HCT116 (cell line): Measurements from ENCODE around the gene ATP2B3. TPM values are rescaled to one million over a fixed set of nuclear protein-coding genes. Genes with fewer than 3 reads are reported as not detected.

Source experiments
- ATAC-seq: fragments of 200-7000 bp; cut with Tn5 transposase; 2 replicates; pipeline ENCODE4 v1.9.1; 2020; ENCODE audit warnings: mild to moderate bottlenecking, moderate library complexity
- BruUV-seq: library from RNA; stranded (reverse); fragments of 400-500 nt; replicated peaks from 2 replicates; lab custom pipeline; 2021; lab: Mats Ljungman, UMichigan
- CTCF ChIA-PET: fragments of 300-600 bp; sonication (Branson Sonifier 250); formaldehyde crosslinking; loops from one replicate; lab custom pipeline; 2021; ENCODE audit warnings: antibody characterized with exemption; lab: Charles Lee
- POLR2A ChIA-PET: fragments of 300-600, 350-600 bp; sonication (Branson Sonifier 250); formaldehyde crosslinking; loops from one replicate; lab custom pipeline; 2021; ENCODE audit warnings: antibody characterized with exemption; lab: Charles Lee
- RAD21 ChIA-PET, 2 experiments: fragments of 300-600 bp; sonication (Branson Sonifier 250); formaldehyde crosslinking; loops; one replicate each; lab custom pipeline; 2023; ENCODE audit warnings: low total read pairs in 2 of 2; ENCODE audit not compliant: uncharacterized antibody in 2 of 2, unreplicated experiment in 2 of 2, low non-redundant PET in 1 of 2; lab: Charles Lee
- DNase-seq: peaks from one replicate; pipeline ENCODE4 v3.0.0-alpha.2; 2010; ENCODE audit warnings: low read depth, low spot score
- H2AFZ ChIP-seq: fragments of 200-600 bp; shearing (Covaris generic), sonication (generic); 2 replicates; pipeline ENCODE4 v1.6.1; 2017; ENCODE audit warnings: low read depth, mixed run types, mixed read lengths, antibody characterized with exemption, low read length; ENCODE audit not compliant: poor library complexity, severe bottlenecking
- H3K27ac ChIP-seq: 2 replicates; pipeline ENCODE4 v1.5.1; 2012; ENCODE audit warnings: low read depth, low read length
- H3K27me3 ChIP-seq: fragments of 200-600 bp; sonication (generic); 2 replicates; pipeline ENCODE4 v1.6.1; 2016; ENCODE audit warnings: mixed run types, low read length, mixed read lengths; ENCODE audit not compliant: insufficient read depth
- H3K36me3 ChIP-seq, 2 experiments: fragments of 200-500 bp in 1 of 2; fragments of 200-600 bp in 1 of 2; sonication (Bioruptor generic) in 1 of 2; sonication (generic) in 1 of 2; 2 replicates each; pipeline versions ENCODE4 v1.5.1 to v1.6.1; 2014 to 2016; ENCODE audit warnings: low read length in 2 of 2, inconsistent platforms in 1 of 2, mixed read lengths in 1 of 2, mixed run types in 1 of 2; ENCODE audit not compliant: insufficient read depth in 2 of 2, control insufficient read depth in 1 of 2
- H3K4me1 ChIP-seq, 2 experiments: fragments of 200-600 bp in 1 of 2; sonication (generic) in 1 of 2; 2 replicates each; pipeline versions ENCODE4 v1.5.1 to v1.6.1; 2012 to 2017; ENCODE audit warnings: low read length in 2 of 2, inconsistent platforms in 1 of 2, mild to moderate bottlenecking in 1 of 2, mixed read lengths in 1 of 2, mixed run types in 1 of 2, moderate library complexity in 1 of 2; ENCODE audit not compliant: insufficient read depth in 2 of 2, control insufficient read depth in 1 of 2
- H3K4me2 ChIP-seq: fragments of 200-600 bp; sonication (generic); 2 replicates; pipeline ENCODE4 v1.6.1; 2017; ENCODE audit warnings: mixed run types, low read length, mixed read lengths
- H3K4me3 ChIP-seq, 2 experiments: fragments of 200-600 bp in 1 of 2; sonication (generic) in 1 of 2; replicated peaks in 1 of 2; 2 replicates each; pipeline ENCODE4 v1.5.1; 2011 to 2016; ENCODE audit warnings: low read length in 2 of 2, control low read depth in 1 of 2, low read depth in 1 of 2, mild to moderate bottlenecking in 1 of 2, mixed read lengths in 1 of 2, mixed run types in 1 of 2
- H3K79me2 ChIP-seq: fragments of 200-600 bp; sonication (generic); 2 replicates; pipeline ENCODE4 v1.6.1; 2017; ENCODE audit warnings: mild to moderate bottlenecking, mixed run types, low read length, moderate library complexity, mixed read lengths; ENCODE audit not compliant: insufficient read depth
- H3K9ac ChIP-seq: fragments of 200-600 bp; sonication (generic); 2 replicates; pipeline ENCODE4 v1.6.1; 2016; ENCODE audit warnings: low read length, mixed read lengths
- H3K9me2 ChIP-seq: fragments of 200-600 bp; sonication (generic), shearing (Covaris generic); 2 replicates; pipeline ENCODE4 v1.6.1; 2017; ENCODE audit warnings: mixed run types, mild to moderate bottlenecking, moderate library complexity; ENCODE audit not compliant: insufficient read depth
- H3K9me3 ChIP-seq, 2 experiments: fragments of 200-500 bp in 1 of 2; fragments of 200-600 bp in 1 of 2; sonication (Bioruptor generic) in 1 of 2; sonication (generic) in 1 of 2; 2 replicates each; pipeline ENCODE4 v1.6.1; 2014 to 2017; ENCODE audit warnings: low read length in 2 of 2, mixed read lengths in 2 of 2, inconsistent platforms in 1 of 2, low read depth in 1 of 2, mild to moderate bottlenecking in 1 of 2, mixed run types in 1 of 2, moderate library complexity in 1 of 2; ENCODE audit not compliant: control insufficient read depth in 1 of 2, insufficient read depth in 1 of 2
- H4K20me1 ChIP-seq: fragments of 200-600 bp; sonication (generic), shearing (Covaris generic); 2 replicates; pipeline ENCODE4 v1.6.1; 2017; ENCODE audit warnings: mixed run types, mild to moderate bottlenecking, moderate library complexity; ENCODE audit not compliant: insufficient read depth
- ATF3 ChIP-seq: IDR thresholded peaks from 2 replicates; pipeline ENCODE4 v1.6.1; 2012
- CBX3 ChIP-seq: IDR thresholded peaks from 2 replicates; pipeline ENCODE4 v1.6.1; 2012; ENCODE audit warnings: low read depth
- CEBPB ChIP-seq: IDR thresholded peaks from 2 replicates; pipeline ENCODE4 v1.6.1; 2012; ENCODE audit warnings: low read depth
- CTCF ChIP-seq, 3 experiments: fragments of 200-600 bp in 1 of 3; sonication (generic) in 1 of 3; IDR thresholded peaks in 2 of 3; conservative IDR thresholded peaks in 1 of 3; 2 replicates each; pipeline ENCODE4 v1.5.1; 2012 to 2017; ENCODE audit warnings: low read depth in 2 of 3, low read length in 2 of 3, antibody characterized with exemption in 1 of 3, borderline replicate concordance in 1 of 3, control low read depth in 1 of 3, mild to moderate bottlenecking in 1 of 3, mixed read lengths in 1 of 3, mixed run types in 1 of 3, moderate library complexity in 1 of 3; ENCODE audit not compliant: insufficient read depth in 1 of 3
- ELF1 ChIP-seq: IDR thresholded peaks from 2 replicates; pipeline ENCODE4 v1.6.1; 2012; ENCODE audit warnings: low read depth, borderline replicate concordance
- EZH2 ChIP-seq: fragments of 200-600 bp; sonication (generic); IDR thresholded peaks from 2 replicates; pipeline ENCODE4 v1.6.1; 2017; ENCODE audit warnings: antibody characterized with exemption, mixed run types
- EZH2phosphoT487 ChIP-seq: fragments of 200-600 bp; IDR thresholded peaks from 2 replicates; pipeline ENCODE4 v1.6.1; 2018; ENCODE audit warnings: antibody characterized with exemption, borderline replicate concordance
- FOSL1 ChIP-seq: IDR thresholded peaks from 2 replicates; pipeline ENCODE4 v1.6.1; 2012; ENCODE audit warnings: low read depth
- MAX ChIP-seq: IDR thresholded peaks from 2 replicates; pipeline ENCODE4 v1.6.1; 2012
- POLR2A ChIP-seq: IDR thresholded peaks from 2 replicates; pipeline ENCODE4 v1.7.0; 2011; ENCODE audit warnings: borderline replicate concordance; ENCODE audit not compliant: insufficient read depth, insufficient read length; ENCODE audit errors: extremely low read depth
- POLR2AphosphoS5 ChIP-seq: IDR thresholded peaks from 2 replicates; pipeline ENCODE4 v1.6.1; 2011; ENCODE audit warnings: mild to moderate bottlenecking, low read depth, low read length, moderate library complexity
- RAD21 ChIP-seq: IDR thresholded peaks from 2 replicates; pipeline ENCODE4 v1.6.1; 2012; ENCODE audit warnings: low read depth, mild to moderate bottlenecking
- SP1 ChIP-seq: IDR thresholded peaks from 2 replicates; pipeline ENCODE4 v1.6.1; 2012; ENCODE audit warnings: low read depth
- TCF7L2 ChIP-seq: IDR thresholded peaks from 2 replicates; pipeline ENCODE4 v1.7.0; 2011; ENCODE audit warnings: borderline replicate concordance, inconsistent platforms; ENCODE audit not compliant: insufficient read depth, insufficient read length; ENCODE audit errors: extremely low read depth
- ZBTB33 ChIP-seq: IDR thresholded peaks from 2 replicates; pipeline ENCODE4 v1.6.1; 2011; ENCODE audit warnings: mild to moderate bottlenecking, low read length, moderate library complexity; ENCODE audit not compliant: insufficient replicate concordance; ENCODE audit errors: extremely low read depth
- ZFX ChIP-seq: fragments of 450-650 bp; IDR thresholded peaks from 2 replicates; pipeline ENCODE4 v1.6.1; 2017
- intact Hi-C: fragments of 100-400 bp; cut with micrococcal nuclease; formaldehyde crosslinking; loops from 2 replicates; pipeline ENCODE4 v1.10.0; 2022
- total RNA-seq: library from RNA; stranded (reverse); gene quantifications from one replicate; pipeline ENCODE4 v1.2.1, GENCODE V29; 2021; ENCODE audit not compliant: unreplicated experiment

ATP2B3 gene
- total RNA-seq, 1 experiment from 2014 or later: not detected

- DNase-seq (no peak), ATAC-seq (no peak)
- Histone ChIP-seq H3K4me1 (no peaks in the 10 kb centered on the region), H4K20me1 (no peaks in the 10 kb centered on the region), H3K79me2 (no peaks in the 10 kb centered on the region), H3K9ac (no peak overlapping the region), H3K36me3 (no peaks in the 10 kb centered on the region), H3K4me2 (no peak overlapping the region), H3K4me3 (no peak overlapping the region), H3K9me3 (no peaks in the 10 kb centered on the region), H2AFZ (no peak overlapping the region), H3K27me3 (no peaks in the 10 kb centered on the region), H3K9me2 (no peaks in the 10 kb centered on the region), H3K27ac (no peak overlapping the region)
- TF ChIP-seq ZBTB33 (no peak), FOSL1 (no peak), EZH2 (no peak), MAX (no peak), CBX3 (no peak), ZFX (no peak), CEBPB (no peak), EZH2phosphoT487 (no peak), POLR2AphosphoS5 (no peak), CTCF (IDR thresholded peaks at IDR 0.05 in 2 of 3, conservative IDR thresholded peaks at IDR 0.05 in 1 of 3; ENCODE audit: borderline replicate concordance in 1 of 3, insufficient read depth in 1 of 3, low read depth in 2 of 3, low read length in 2 of 3) (no peak), SP1 (no peak), POLR2A (no peak), ELF1 (no peak), TCF7L2 (no peak), RAD21 (no peak), ATF3 (no peak)
- BruUV-seq: no TSS peak
- intact Hi-C loops: no loop called here
- CTCF ChIA-PET: no interaction called here
- POLR2A ChIA-PET: no interaction called here
- RAD21 ChIA-PET: no interaction called here
These were observed 25.5 kb upstream of the ATP2B3 start for GRCh38 chrX:153491918-153492317.
